GM12878 (cell line): ENCODE measurements around the gene PRRC2B. TPM values are rescaled to one million over a fixed set of nuclear protein-coding genes. Genes with fewer than 3 reads are reported as not detected.

ENCODE experiments used
- ATAC-seq: fragments of 200-7000 bp; cut with Tn5 transposase; 3 replicates; pipeline ENCODE4 v1.9.1; 2020; ENCODE audit warnings: mild to moderate bottlenecking, moderate library complexity
- BruUV-seq: library from RNA; stranded (reverse); fragments of 400-500 nt; replicated peaks from 2 replicates; lab custom pipeline; 2021; lab: Mats Ljungman, UMichigan
- CTCF ChIA-PET: fragments of 300-600 bp; sonication (Branson Sonifier 250); formaldehyde crosslinking; extraction: SDS; loops from one replicate; lab custom pipeline; 2021; ENCODE audit warnings: inconsistent platforms; lab: Yijun Ruan, JAX
- POLR2A ChIA-PET: fragments of 350-600 bp; formaldehyde crosslinking; extraction: SDS; loops from one replicate; lab custom pipeline; 2021; ENCODE audit warnings: inconsistent platforms; lab: Charles Lee
- RAD21 ChIA-PET: fragments of 300-600 bp; sonication (Branson Sonifier 250); formaldehyde crosslinking; loops from one replicate; lab custom pipeline; 2023; ENCODE audit warnings: antibody characterized with exemption; ENCODE audit not compliant: unreplicated experiment; lab: Charles Lee
- SMC1A ChIA-PET: fragments of 300-600 bp; sonication (Branson Sonifier 250); formaldehyde crosslinking; loops from one replicate; lab custom pipeline; 2023; ENCODE audit not compliant: unreplicated experiment, uncharacterized antibody; lab: Charles Lee
- DNase-seq: peaks from one replicate; pipeline ENCODE4 v3.0.0-alpha.2; 2011; ENCODE audit warnings: low read depth, low spot score
- FAIRE-seq: peaks from 3 replicates; lab custom pipeline; 2011; peaks lifted over from hg19 to GRCh38; lab: Jason Lieb, UNC
- H2AFZ ChIP-seq: 2 replicates; pipeline ENCODE4 v1.6.0; 2011; ENCODE audit warnings: low read depth, low read length, control low read depth; ENCODE audit not compliant: control insufficient read depth
- H3K27ac ChIP-seq: 2 replicates; pipeline ENCODE4 v1.5.1; 2011; ENCODE audit warnings: control low read depth; ENCODE audit not compliant: control insufficient read depth, insufficient read depth
- H3K27me3 ChIP-seq, 2 experiments: replicated peaks in 1 of 2; 2 replicates each; pipeline versions ENCODE4 v1.6.0 to v1.6.1; 2011; ENCODE audit warnings: low read length in 1 of 2; ENCODE audit not compliant: control insufficient read depth in 2 of 2, insufficient read depth in 2 of 2
- H3K36me3 ChIP-seq, 2 experiments: 2 replicates each; pipeline ENCODE4 v1.5.1; 2011; ENCODE audit warnings: low read length in 1 of 2; ENCODE audit not compliant: control insufficient read depth in 2 of 2, insufficient read depth in 2 of 2
- H3K4me1 ChIP-seq: 2 replicates; pipeline ENCODE4 v1.6.1; 2011; ENCODE audit warnings: mild to moderate bottlenecking, low read length, moderate library complexity, mixed read lengths; ENCODE audit not compliant: control insufficient read depth, insufficient read depth
- H3K4me2 ChIP-seq: 2 replicates; pipeline ENCODE4 v1.6.0; 2011; ENCODE audit warnings: control low read depth; ENCODE audit not compliant: control insufficient read depth, insufficient read depth
- H3K4me3 ChIP-seq: fragments of 200-600 bp; sonication (generic); 2 replicates; pipeline ENCODE4 v1.5.1; 2016
- H3K79me2 ChIP-seq: 2 replicates; pipeline ENCODE4 v1.6.0; 2011; ENCODE audit warnings: low read length; ENCODE audit not compliant: control insufficient read depth, insufficient read depth
- H3K9ac ChIP-seq: 2 replicates; pipeline ENCODE4 v1.8.0; 2011; ENCODE audit warnings: low read length, control low read depth, mixed read lengths; ENCODE audit not compliant: control insufficient read depth, insufficient read depth
- H3K9me3 ChIP-seq: replicated peaks from 3 replicates; pipeline ENCODE4 v1.5.1; 2011; ENCODE audit warnings: mild to moderate bottlenecking, low read length; ENCODE audit not compliant: control insufficient read depth, insufficient read depth
- H4K20me1 ChIP-seq: 2 replicates; pipeline ENCODE4 v1.6.0; 2011; ENCODE audit not compliant: control insufficient read depth, insufficient read depth
- IKZF1 ChIP-seq: fragments of 450-650 bp; conservative IDR thresholded peaks from 2 replicates; pipeline ENCODE4 v1.6.1; 2017; ENCODE audit warnings: antibody characterized with exemption, mild to moderate bottlenecking
- NFYB ChIP-seq: IDR thresholded peaks from 2 replicates; pipeline ENCODE4 v1.6.1; 2011; ENCODE audit warnings: low read depth, mild to moderate bottlenecking, low read length, improper control_type of control experiment, moderate library complexity; ENCODE audit not compliant: insufficient read depth
- NR2C1 ChIP-seq: fragments of 450-650 bp; IDR thresholded peaks from 2 replicates; pipeline ENCODE4 v1.6.1; 2017; ENCODE audit warnings: antibody characterized with exemption, mild to moderate bottlenecking, moderate library complexity
- NR2F1 ChIP-seq: fragments of 450-650 bp; conservative IDR thresholded peaks from 2 replicates; pipeline ENCODE4 v1.6.1; 2017; ENCODE audit warnings: mild to moderate bottlenecking
- SMAD1 ChIP-seq: fragments of 450-650 bp; IDR thresholded peaks from 2 replicates; pipeline ENCODE4 v1.6.1; 2018; ENCODE audit warnings: mild to moderate bottlenecking, low read depth; ENCODE audit not compliant: partially characterized antibody
- ZNF384 ChIP-seq: IDR thresholded peaks from 2 replicates; pipeline ENCODE4 v1.6.1; 2012; ENCODE audit warnings: low read depth, mild to moderate bottlenecking, low read length, improper control_type of control experiment, borderline replicate concordance
- ZZZ3 ChIP-seq: IDR thresholded peaks from 2 replicates; pipeline ENCODE4 v1.6.1; 2011; ENCODE audit warnings: low read depth; ENCODE audit not compliant: control insufficient read depth, insufficient read length
- WGBS: methylation state at CpG from one replicate; pipeline ENCODE4 v1.1.6; 2016; ENCODE audit warnings: low lambda C conversion rate; ENCODE audit not compliant: insufficient replicate concordance, insufficient coverage; ENCODE audit errors: missing lambda C conversion rate; 5-methylcytosine and 5-hydroxymethylcytosine counted together
- in situ Hi-C: fragments of 300-500 bp; cut with MboI; formaldehyde crosslinking; loops from 9 replicates; pipeline ENCODE4 v1.14.3; 2018; ENCODE audit warnings: mixed read lengths
- intact Hi-C: fragments of 100-400 bp; cut with micrococcal nuclease; formaldehyde crosslinking; loops from one replicate; pipeline ENCODE4 v1.14.2; 2022; ENCODE audit not compliant: unreplicated experiment
- polyA plus RNA-seq, 11 experiments: library from polyadenylated mRNA; depleted of rRNA in 4 of 11; unstranded in 6 of 11; stranded (reverse) in 5 of 11; fragments of >200 nt; fragmentation: Nextera tagmentation in 4 of 11; fragmentation: Illumina TruSeq in 1 of 11; extraction: Ambion mirVana in 4 of 11; extraction: Trizol in 1 of 11; gene quantifications; 1 replicate in 1 of 11; 2 replicates in 10 of 11; pipeline versions ENCODE4 v1.2.1 to v1.2.3, GENCODE V29; 2011 to 2016; ENCODE audit warnings: inconsistent platforms in 2 of 11, missing spikeins in 2 of 11, low read depth in 1 of 11
- total RNA-seq, 4 experiments: library from RNA; depleted of rRNA in 3 of 4; stranded (reverse); fragments of >200 nt in 3 of 4; fragmentation: Illumina TruSeq in 1 of 4; extraction: Trizol in 1 of 4; gene quantifications; 2 replicates each; pipeline versions ENCODE4 v1.2.1 to v1.2.3, GENCODE V29; 2013 to 2021
- TF ChIP-seq, protein P1 (sequence below): IDR thresholded peaks from 2 replicates; pipeline ENCODE4 v1.6.1; 2012; ENCODE audit warnings: low read depth, low read length, improper control_type of control experiment
- TF ChIP-seq, protein P2 (sequence below): IDR thresholded peaks from 2 replicates; pipeline ENCODE4 v1.6.1; 2011; ENCODE audit warnings: borderline replicate concordance, low read depth, mild to moderate bottlenecking, moderate library complexity, low read length; ENCODE audit not compliant: insufficient read depth, poor library complexity, severe bottlenecking
- TF ChIP-seq, protein P3 (sequence below): fragments of 450-650 bp; IDR thresholded peaks from 2 replicates; pipeline ENCODE4 v1.6.1; 2014; ENCODE audit warnings: mild to moderate bottlenecking
- TF ChIP-seq, protein P4 (sequence below): IDR thresholded peaks from 2 replicates; pipeline ENCODE4 v1.6.1; 2012; ENCODE audit warnings: low read depth, low read length, improper control_type of control experiment

The PRRC2B gene
- total and polyA plus RNA-seq, 10 of the 15 experiments (the other 5 are each of a cell fraction or from before 2014, with no cell fraction given), result 0.84 to 155 (median 28.7) TPM

DNA sequence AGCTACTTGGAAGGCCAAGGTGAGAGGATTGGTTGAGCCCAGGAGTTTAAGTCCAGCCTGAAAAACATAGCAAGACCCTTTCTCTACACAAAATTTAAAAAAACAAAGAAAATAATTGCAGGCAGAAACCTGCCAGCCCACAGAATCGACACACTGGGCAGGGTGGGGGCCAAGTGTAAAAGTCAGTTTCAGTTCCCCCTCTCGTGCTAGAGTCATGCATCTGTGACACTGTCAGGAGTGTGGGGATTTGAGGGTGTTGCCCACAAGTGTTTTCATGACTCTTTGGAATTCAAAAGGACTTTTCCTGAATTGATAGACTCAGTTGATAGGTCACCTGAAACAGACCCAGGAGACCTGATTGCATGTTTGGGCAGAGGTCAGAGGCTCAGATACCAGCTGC, 47.6 kb downstream of the PRRC2B start (continued):
- peak; percentile 49; the same call in 1 of the 2 replicates for TF ChIP-seq IKZF1

DNA sequence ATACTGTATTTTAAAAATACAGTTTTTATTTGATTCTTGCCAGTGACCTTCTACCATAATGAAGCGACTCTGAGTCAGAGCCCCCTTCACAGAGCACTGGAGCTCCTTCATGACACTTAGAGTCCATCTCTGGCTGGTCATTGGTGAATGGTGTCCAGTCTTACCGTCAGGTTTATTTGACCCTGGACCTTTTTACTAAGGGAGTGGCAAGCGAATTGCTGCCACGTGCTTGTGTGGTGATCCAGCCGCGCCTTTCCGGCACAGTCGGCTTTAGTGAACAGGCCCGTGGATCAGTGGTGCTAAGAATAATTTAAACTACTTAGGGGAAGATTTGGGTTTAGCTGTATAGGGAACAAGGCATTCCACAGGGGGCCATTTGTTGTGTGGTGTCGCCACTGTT, 48.5 kb downstream of the PRRC2B start:
- ATAC-seq (no peak), FAIRE-seq (no peak), DNase-seq (no peak)
- ChIA-PET RAD21 (no interaction called here), SMC1A (no interaction called here), POLR2A (no interaction called here), CTCF (interaction anchor here (1.0 kb wide), 1 partner anchor 70 kb away, joined by 3 read pairs; no protein-coding TSS in a partner anchor)
- Histone ChIP-seq H3K4me1 (peaks cover 7% of the 10 kb centered on the region; the same call in 1 of the 2 replicates), H3K4me3 (no peak overlapping the region), H3K9me3 (no peaks in the 10 kb centered on the region), H3K9ac (no peak overlapping the region), H3K79me2 (no peaks in the 10 kb centered on the region), H2AFZ (no peak overlapping the region), H3K27ac (no peak overlapping the region), H3K4me2 (no peak overlapping the region), H4K20me1 (no peaks in the 10 kb centered on the region), H3K27me3 (no peaks in the 10 kb centered on the region), H3K36me3 (peaks cover 47 to 56% of the 10 kb centered on the region in 2 experiments)
- intact Hi-C loops (no loop called here), in situ Hi-C loops (no loop called here)
- TF ChIP-seq, protein P1, sequence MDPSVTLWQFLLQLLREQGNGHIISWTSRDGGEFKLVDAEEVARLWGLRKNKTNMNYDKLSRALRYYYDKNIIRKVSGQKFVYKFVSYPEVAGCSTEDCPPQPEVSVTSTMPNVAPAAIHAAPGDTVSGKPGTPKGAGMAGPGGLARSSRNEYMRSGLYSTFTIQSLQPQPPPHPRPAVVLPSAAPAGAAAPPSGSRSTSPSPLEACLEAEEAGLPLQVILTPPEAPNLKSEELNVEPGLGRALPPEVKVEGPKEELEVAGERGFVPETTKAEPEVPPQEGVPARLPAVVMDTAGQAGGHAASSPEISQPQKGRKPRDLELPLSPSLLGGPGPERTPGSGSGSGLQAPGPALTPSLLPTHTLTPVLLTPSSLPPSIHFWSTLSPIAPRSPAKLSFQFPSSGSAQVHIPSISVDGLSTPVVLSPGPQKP, result no peak
- TF ChIP-seq, protein P2, sequence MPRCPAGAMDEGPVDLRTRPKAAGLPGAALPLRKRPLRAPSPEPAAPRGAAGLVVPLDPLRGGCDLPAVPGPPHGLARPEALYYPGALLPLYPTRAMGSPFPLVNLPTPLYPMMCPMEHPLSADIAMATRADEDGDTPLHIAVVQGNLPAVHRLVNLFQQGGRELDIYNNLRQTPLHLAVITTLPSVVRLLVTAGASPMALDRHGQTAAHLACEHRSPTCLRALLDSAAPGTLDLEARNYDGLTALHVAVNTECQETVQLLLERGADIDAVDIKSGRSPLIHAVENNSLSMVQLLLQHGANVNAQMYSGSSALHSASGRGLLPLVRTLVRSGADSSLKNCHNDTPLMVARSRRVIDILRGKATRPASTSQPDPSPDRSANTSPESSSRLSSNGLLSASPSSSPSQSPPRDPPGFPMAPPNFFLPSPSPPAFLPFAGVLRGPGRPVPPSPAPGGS, result no peak
- TF ChIP-seq NR2F1, result no peak
- no peak for TF ChIP-seq SMAD1
- TF ChIP-seq NR2C1, result no peak
- TF ChIP-seq, protein P3, sequence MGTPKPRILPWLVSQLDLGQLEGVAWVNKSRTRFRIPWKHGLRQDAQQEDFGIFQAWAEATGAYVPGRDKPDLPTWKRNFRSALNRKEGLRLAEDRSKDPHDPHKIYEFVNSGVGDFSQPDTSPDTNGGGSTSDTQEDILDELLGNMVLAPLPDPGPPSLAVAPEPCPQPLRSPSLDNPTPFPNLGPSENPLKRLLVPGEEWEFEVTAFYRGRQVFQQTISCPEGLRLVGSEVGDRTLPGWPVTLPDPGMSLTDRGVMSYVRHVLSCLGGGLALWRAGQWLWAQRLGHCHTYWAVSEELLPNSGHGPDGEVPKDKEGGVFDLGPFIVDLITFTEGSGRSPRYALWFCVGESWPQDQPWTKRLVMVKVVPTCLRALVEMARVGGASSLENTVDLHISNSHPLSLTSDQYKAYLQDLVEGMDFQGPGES, result no peak
- TF ChIP-seq ZZZ3, result no peak
- no peak for TF ChIP-seq ZNF384
- no peak for TF ChIP-seq NFYB
- TF ChIP-seq, protein P4, sequence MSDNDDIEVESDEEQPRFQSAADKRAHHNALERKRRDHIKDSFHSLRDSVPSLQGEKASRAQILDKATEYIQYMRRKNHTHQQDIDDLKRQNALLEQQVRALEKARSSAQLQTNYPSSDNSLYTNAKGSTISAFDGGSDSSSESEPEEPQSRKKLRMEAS, result no peak
- BruUV-seq, result no TSS peak
- 86% methylated on average over 10 of the region's 10 CpGs for WGBS
